Neural crest cell (in vitro differentiated cells): Measurements from ENCODE around the gene TEX13A. TPM values are rescaled to one million over a fixed set of nuclear protein-coding genes. Genes with fewer than 3 reads are reported as not detected.
A peak's percentile ranks its signal among the peaks of the same experiment; 100 is the strongest.

Source experiments
- DNase-seq: peaks from one replicate; pipeline ENCODE4 v3.0.0; 2021; ENCODE audit warnings: low read depth, mixed read lengths, low spot score
- H3K27ac Mint-ChIP-seq: one replicate; pipeline ENCODE4 v1.8.0; 2021; ENCODE audit warnings: mild to moderate bottlenecking, mixed read lengths; ENCODE audit not compliant: unreplicated experiment
- H3K27me3 Mint-ChIP-seq: 2 replicates; pipeline ENCODE4 v1.8.0; 2021; ENCODE audit warnings: low read depth, mild to moderate bottlenecking, mixed read lengths
- H3K36me3 Mint-ChIP-seq: 2 replicates; pipeline ENCODE4 v1.8.0; 2021; ENCODE audit warnings: low read depth, mild to moderate bottlenecking, mixed read lengths
- H3K4me1 Mint-ChIP-seq: 2 replicates; pipeline ENCODE4 v1.8.0; 2021; ENCODE audit warnings: mixed read lengths
- H3K4me3 Mint-ChIP-seq: one replicate; pipeline ENCODE4 v1.8.0; 2021; ENCODE audit warnings: mild to moderate bottlenecking, mixed read lengths
- H3K9me3 Mint-ChIP-seq: 2 replicates; pipeline ENCODE4 v1.8.0; 2021; ENCODE audit warnings: mixed read lengths
- CTCF ChIP-seq: fragments of 200-600 bp; sonication (generic); conservative IDR thresholded peaks from 2 replicates; pipeline ENCODE4 v1.5.0; 2021; ENCODE audit warnings: antibody characterized with exemption, mild to moderate bottlenecking
- total RNA-seq: library from RNA; stranded (reverse); gene quantifications from 2 replicates; pipeline ENCODE4 v1.2.1, GENCODE V29; 2021

The TEX13A gene
- total RNA-seq, 1 donor from 2014 or later, result not detected

- peak; percentile 30 for TF ChIP-seq CTCF
- Mint-ChIP-seq H3K36me3 (no peaks in the 10 kb centered on the region), H3K27me3 (no peaks in the 10 kb centered on the region), H3K4me3 (no peak overlapping the region), H3K9me3 (peaks cover 3% of the 10 kb centered on the region), H3K27ac (no peak overlapping the region), H3K4me1 (no peaks in the 10 kb centered on the region)
- no peak for DNase-seq
Observed at GRCh38 chrX:105210258-105210657, 10.2 kb downstream of the TEX13A start.

- no peak overlapping the region for H3K27ac Mint-ChIP-seq
- no peaks in the 10 kb centered on the region for H3K36me3 Mint-ChIP-seq
- no peaks in the 10 kb centered on the region for H3K4me1 Mint-ChIP-seq
- no peaks in the 10 kb centered on the region for H3K27me3 Mint-ChIP-seq
- H3K4me3 Mint-ChIP-seq, result no peak overlapping the region
- peaks cover 6% of the 10 kb centered on the region for H3K9me3 Mint-ChIP-seq
- DNase-seq, result no peak
- no peak for TF ChIP-seq CTCF
Observed at GRCh38 chrX:105209406-105209805, 11.1 kb downstream of the TEX13A start.

GRCh38 chrX:105191878-105192277, 28.6 kb downstream of the TEX13A start:
- H3K36me3 Mint-ChIP-seq, result no peaks in the 10 kb centered on the region
- no peak overlapping the region for H3K27ac Mint-ChIP-seq
- H3K4me3 Mint-ChIP-seq, result no peak overlapping the region
- TF ChIP-seq CTCF, result peak; percentile 61
- H3K4me1 Mint-ChIP-seq, result no peaks in the 10 kb centered on the region
- no peaks in the 10 kb centered on the region for H3K27me3 Mint-ChIP-seq
- DNase-seq, result no peak
- H3K9me3 Mint-ChIP-seq, result peaks cover 3% of the 10 kb centered on the region

GRCh38 chrX:105190252-105190853, 30.1 kb downstream of the TEX13A start:
- H3K36me3 Mint-ChIP-seq, result no peaks in the 10 kb centered on the region
- H3K27me3 Mint-ChIP-seq, result no peaks in the 10 kb centered on the region
- H3K27ac Mint-ChIP-seq, result no peak overlapping the region
- TF ChIP-seq CTCF, result peak; percentile 77
- DNase-seq, result peak; percentile 30
- H3K4me3 Mint-ChIP-seq, result no peak overlapping the region
- no peaks in the 10 kb centered on the region for H3K4me1 Mint-ChIP-seq
- H3K9me3 Mint-ChIP-seq, result peaks cover 2% of the 10 kb centered on the region

GRCh38 chrX:105189093-105189492, 31.4 kb downstream of the TEX13A start:
- Mint-ChIP-seq H3K27me3 (no peaks in the 10 kb centered on the region), H3K36me3 (no peaks in the 10 kb centered on the region), H3K9me3 (no peaks in the 10 kb centered on the region), H3K4me3 (no peak overlapping the region), H3K4me1 (no peaks in the 10 kb centered on the region), H3K27ac (no peak overlapping the region)
- DNase-seq, result no peak
- TF ChIP-seq CTCF, result no peak
